ENCODE measurements around the gene MUCL3. TPM values are rescaled to one million over a fixed set of nuclear protein-coding genes. Genes with fewer than 3 reads are reported as not detected.
"Not testable (repeated sequence)": the region's sequence is repeated elsewhere in the genome, so short reads cannot be mapped to it uniquely, and the experiment has no call there.

Gene MUCL3
- total and polyA plus RNA-seq, 2 donors (not counting 1 experiment from before 2014, with no cell fraction given): not detected

GRCh38 chr6:30908700-30909099 lies 32.1 kb upstream of the MUCL3 start:
- Histone ChIP-seq H3K9me3 (ENCODE audit: control insufficient read depth, insufficient read depth, low read depth, low read length) (no peaks in the 10 kb centered on the region), H3K4me2 (ENCODE audit: extremely low read depth, insufficient read depth, low read length) (peak overlapping the region; percentile 96), H3K27ac (ENCODE audit: insufficient read depth, low read length) (peak overlapping the region; percentile 65), H4K20me1 (ENCODE audit: control insufficient read depth, extremely low read depth, insufficient read depth, low read length) (no peaks in the 10 kb centered on the region), H3K79me2 (ENCODE audit: control insufficient read depth, insufficient read depth, low read length) (peaks cover 10% of the 10 kb centered on the region), H3K36me3 (ENCODE audit: control insufficient read depth, insufficient read depth, low read length) (peaks cover 7% of the 10 kb centered on the region), H3K9ac (ENCODE audit: insufficient read depth, low read length) (peak overlapping the region; percentile 53), H3K4me3 (replicated peaks in 1 of 4; ENCODE audit: control extremely low read depth in 1 of 4, insufficient read depth in 1 of 4, low read depth in 3 of 4, low read length in 4 of 4) (peak overlapping the region; percentile 77 to 86 (median 81)), H2AFZ (ENCODE audit: low read length) (peak overlapping the region; percentile 87), H3K4me1 (ENCODE audit: control insufficient read depth, extremely low read depth, insufficient read depth, low read length) (peaks cover 8% of the 10 kb centered on the region), H3K27me3 (ENCODE audit: control insufficient read depth, insufficient read depth, low read length) (no peaks in the 10 kb centered on the region)
- TF ChIP-seq CTCF (conservative IDR thresholded peaks at IDR 0.05 in 1 of 2, IDR thresholded peaks at IDR 0.05 in 1 of 2; ENCODE audit: low read depth in 1 of 2, low read length in 2 of 2): no peak
- no peak for TF ChIP-seq EZH2 (IDR thresholded peaks at IDR 0.05; ENCODE audit: low read length, missing control alignments)
- no peak for DNase-seq (ENCODE audit: low read depth in 2 of 2)

- H3K4me3 ChIP-seq (replicated peaks in 1 of 4; ENCODE audit: control extremely low read depth in 1 of 4, insufficient read depth in 1 of 4, low read depth in 3 of 4, low read length in 4 of 4): not testable (repeated sequence)
These were observed 30.3 kb upstream of the MUCL3 start for GRCh38 chr6:30910473-30910872.

DNA sequence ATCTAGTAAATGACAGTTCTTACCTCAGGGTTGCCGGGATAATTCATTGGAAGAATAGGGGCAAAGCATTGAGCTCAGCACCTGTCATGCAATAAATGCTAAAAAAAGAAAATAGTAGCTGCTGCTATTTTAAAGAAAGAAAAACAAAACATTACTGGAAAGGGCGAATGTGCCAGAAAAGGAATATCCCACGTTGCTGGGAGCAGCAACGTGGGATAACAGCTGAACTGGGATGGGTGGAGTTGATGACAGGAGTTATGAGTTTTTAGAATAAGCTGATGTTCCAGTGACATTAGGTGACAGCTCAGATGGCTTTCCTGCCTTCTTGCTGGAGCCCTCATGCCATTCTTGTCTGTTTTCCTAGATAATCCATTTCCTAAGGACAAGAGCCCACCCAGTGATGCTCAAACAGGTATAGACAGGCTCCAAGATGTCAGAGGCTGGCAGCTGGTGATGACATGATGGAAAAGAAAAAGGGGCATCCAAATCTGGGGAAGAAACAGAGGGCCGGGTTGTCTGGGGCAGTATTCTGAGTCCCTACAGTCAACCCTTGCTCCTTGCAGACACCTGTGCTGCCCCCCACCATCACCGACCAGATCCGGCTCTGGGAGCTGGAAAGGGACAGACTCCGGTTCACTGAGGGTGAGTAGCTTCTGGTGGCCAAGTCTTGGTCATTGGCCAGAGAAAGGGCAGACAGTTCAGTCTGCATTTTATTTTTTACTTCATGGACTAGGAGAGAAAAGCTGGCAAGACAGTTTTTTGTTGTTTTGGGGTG lies 27.8 kb upstream of the MUCL3 start:
- Histone ChIP-seq H3K4me3 (replicated peaks in 1 of 4; ENCODE audit: control extremely low read depth in 1 of 4, insufficient read depth in 1 of 4, low read depth in 3 of 4, low read length in 4 of 4) (no peak overlapping the region), H3K4me2 (ENCODE audit: extremely low read depth, insufficient read depth, low read length) (no peak overlapping the region), H3K36me3 (ENCODE audit: control insufficient read depth, insufficient read depth, low read length) (peaks cover 11% of the 10 kb centered on the region), H3K9ac (ENCODE audit: insufficient read depth, low read length) (no peak overlapping the region), H3K27me3 (ENCODE audit: control insufficient read depth, insufficient read depth, low read length) (no peaks in the 10 kb centered on the region), H3K27ac (ENCODE audit: insufficient read depth, low read length) (no peak overlapping the region), H3K9me3 (ENCODE audit: control insufficient read depth, insufficient read depth, low read depth, low read length) (no peaks in the 10 kb centered on the region), H2AFZ (ENCODE audit: low read length) (no peak overlapping the region), H3K4me1 (ENCODE audit: control insufficient read depth, extremely low read depth, insufficient read depth, low read length) (peaks cover 14% of the 10 kb centered on the region), H4K20me1 (ENCODE audit: control insufficient read depth, extremely low read depth, insufficient read depth, low read length) (no peaks in the 10 kb centered on the region), H3K79me2 (ENCODE audit: control insufficient read depth, insufficient read depth, low read length) (peaks cover 10% of the 10 kb centered on the region)
- DNase-seq (ENCODE audit: low read depth in 2 of 2): no peak
- TF ChIP-seq EZH2 (IDR thresholded peaks at IDR 0.05; ENCODE audit: low read length, missing control alignments) (no peak), CTCF (conservative IDR thresholded peaks at IDR 0.05 in 1 of 2, IDR thresholded peaks at IDR 0.05 in 1 of 2; ENCODE audit: low read depth in 1 of 2, low read length in 2 of 2) (no peak)

More at GRCh38 chr6:30910473-30910872, 30.3 kb upstream of the MUCL3 start:
- H4K20me1 ChIP-seq (ENCODE audit: control insufficient read depth, extremely low read depth, insufficient read depth, low read length); DNase-seq (ENCODE audit: low read depth in 2 of 2); H2AFZ ChIP-seq (ENCODE audit: low read length); H3K27ac ChIP-seq (ENCODE audit: insufficient read depth, low read length); H3K9me3 ChIP-seq (ENCODE audit: control insufficient read depth, insufficient read depth, low read depth, low read length); H3K9ac ChIP-seq (ENCODE audit: insufficient read depth, low read length); H3K27me3 ChIP-seq (ENCODE audit: control insufficient read depth, insufficient read depth, low read length); H3K4me2 ChIP-seq (ENCODE audit: extremely low read depth, insufficient read depth, low read length); H3K36me3 ChIP-seq (ENCODE audit: control insufficient read depth, insufficient read depth, low read length): not testable (repeated sequence)
- Histone ChIP-seq H3K79me2 (ENCODE audit: control insufficient read depth, insufficient read depth, low read length) (peaks cover 10% of the 10 kb centered on the region), H3K4me1 (ENCODE audit: control insufficient read depth, extremely low read depth, insufficient read depth, low read length) (peaks cover 14% of the 10 kb centered on the region)
